ENCODE results near the gene OR8B4. TPM values are rescaled to one million over a fixed set of nuclear protein-coding genes. Genes with fewer than 3 reads are reported as not detected.
"Not testable (repeated sequence)": the region's sequence is repeated elsewhere in the genome, so short reads cannot be mapped to it uniquely, and the experiment has no call there.

OR8B4 gene
- total RNA-seq, 4 donors from 2014 or later: not detected

DNA sequence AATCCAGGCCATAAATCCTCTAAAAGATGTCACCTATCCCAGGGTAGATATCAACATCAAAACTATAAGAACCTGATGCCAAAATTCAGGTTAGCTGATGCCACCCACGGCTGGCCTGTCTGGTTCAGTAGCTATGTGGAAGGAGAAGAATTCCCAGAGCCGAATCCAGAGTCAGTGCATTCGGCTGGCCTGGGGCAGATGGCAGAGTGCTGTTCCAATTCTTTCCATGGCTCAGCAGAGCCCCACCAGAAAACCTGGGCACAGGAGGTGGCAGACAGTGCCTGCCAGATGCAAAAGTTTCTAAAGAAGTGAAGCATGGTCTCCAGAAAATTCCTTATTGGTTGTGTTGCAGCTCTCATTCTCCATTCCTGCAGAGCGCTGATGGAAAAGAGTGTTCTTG is 40.7 kb upstream of the OR8B4 start:
- no peak for DNase-seq
- H3K27me3 ChIP-seq: no peaks in the 10 kb centered on the region
- H3K4me1 ChIP-seq: no peaks in the 10 kb centered on the region
- H3K36me3 ChIP-seq: no peaks in the 10 kb centered on the region
- intact Hi-C loops (cut with DNase I): no loop called here
- WGBS, 2 donors: 89 to 95% methylated on average over 4 of the region's 4 CpGs
- no peak overlapping the region for H3K4me3 ChIP-seq (replicated peaks in 1 of 3)
- H3K27ac ChIP-seq: no peak overlapping the region
- H3K9me3 ChIP-seq: no peaks in the 10 kb centered on the region
- TF ChIP-seq, protein P1, sequence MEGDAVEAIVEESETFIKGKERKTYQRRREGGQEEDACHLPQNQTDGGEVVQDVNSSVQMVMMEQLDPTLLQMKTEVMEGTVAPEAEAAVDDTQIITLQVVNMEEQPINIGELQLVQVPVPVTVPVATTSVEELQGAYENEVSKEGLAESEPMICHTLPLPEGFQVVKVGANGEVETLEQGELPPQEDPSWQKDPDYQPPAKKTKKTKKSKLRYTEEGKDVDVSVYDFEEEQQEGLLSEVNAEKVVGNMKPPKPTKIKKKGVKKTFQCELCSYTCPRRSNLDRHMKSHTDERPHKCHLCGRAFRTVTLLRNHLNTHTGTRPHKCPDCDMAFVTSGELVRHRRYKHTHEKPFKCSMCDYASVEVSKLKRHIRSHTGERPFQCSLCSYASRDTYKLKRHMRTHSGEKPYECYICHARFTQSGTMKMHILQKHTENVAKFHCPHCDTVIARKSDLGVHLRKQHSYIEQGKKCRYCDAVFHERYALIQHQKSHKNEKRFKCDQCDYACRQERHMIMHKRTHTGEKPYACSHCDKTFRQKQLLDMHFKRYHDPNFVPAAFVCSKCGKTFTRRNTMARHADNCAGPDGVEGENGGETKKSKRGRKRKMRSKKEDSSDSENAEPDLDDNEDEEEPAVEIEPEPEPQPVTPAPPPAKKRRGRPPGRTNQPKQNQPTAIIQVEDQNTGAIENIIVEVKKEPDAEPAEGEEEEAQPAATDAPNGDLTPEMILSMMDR (IDR thresholded peaks at IDR 0.05): no peak
- no peak for TF ChIP-seq POLR2A (IDR thresholded peaks at IDR 0.05)

DNA sequence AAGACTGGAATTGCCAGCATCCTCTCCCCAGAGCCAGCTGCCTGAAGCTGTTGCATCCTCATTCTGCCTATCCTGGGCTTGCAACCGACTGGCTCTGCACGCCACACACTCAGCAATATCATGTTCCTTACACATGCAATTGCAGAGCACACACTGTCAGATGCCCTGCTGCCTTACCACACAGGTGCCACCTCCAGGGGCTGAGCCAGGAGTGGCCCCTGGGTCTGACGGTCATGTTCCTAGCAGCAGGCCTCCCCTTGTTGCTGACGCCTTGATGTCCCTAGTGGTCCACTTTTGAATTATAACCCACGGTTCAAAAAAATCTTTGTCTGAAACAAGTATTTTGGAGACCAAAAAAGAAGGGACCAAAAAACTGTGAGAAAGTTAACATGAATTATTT is 39.3 kb upstream of the OR8B4 start:
- WGBS, 2 donors: 84 to 88% methylated on average over 5 of the region's 5 CpGs
- intact Hi-C loops (cut with DNase I): no loop called here
- Histone ChIP-seq H3K27me3 (no peaks in the 10 kb centered on the region), H3K9me3 (no peaks in the 10 kb centered on the region), H3K4me1 (no peaks in the 10 kb centered on the region), H3K36me3 (no peaks in the 10 kb centered on the region), H3K4me3 (replicated peaks in 1 of 3) (no peak overlapping the region), H3K27ac (no peak overlapping the region)
- TF ChIP-seq, protein P1 (IDR thresholded peaks at IDR 0.05): no peak
- no peak for TF ChIP-seq POLR2A (IDR thresholded peaks at IDR 0.05)
- no peak for DNase-seq

DNA sequence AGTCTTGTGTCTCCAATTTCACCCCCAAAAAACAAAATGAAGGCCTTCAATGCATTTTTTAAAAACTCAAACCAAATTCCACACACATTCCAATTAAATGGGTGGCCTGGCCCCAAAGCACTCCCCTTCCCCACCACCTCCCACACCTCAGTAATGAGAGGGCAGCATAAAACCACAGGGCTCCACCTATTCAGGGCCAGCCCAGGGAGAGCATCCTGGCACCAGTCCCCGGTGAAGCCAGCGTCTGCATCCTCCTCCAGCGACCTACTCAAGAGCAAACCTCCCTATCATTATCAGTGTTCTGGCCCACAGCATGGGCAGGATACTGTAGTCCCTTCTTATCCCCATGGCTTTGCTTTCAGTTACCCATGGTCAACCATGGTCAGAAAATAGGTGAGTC is 38.7 kb upstream of the OR8B4 start:
- Histone ChIP-seq H3K4me3 (replicated peaks in 1 of 3) (no peak overlapping the region), H3K27ac (no peak overlapping the region), H3K27me3 (no peaks in the 10 kb centered on the region), H3K9me3 (no peaks in the 10 kb centered on the region), H3K4me1 (no peaks in the 10 kb centered on the region), H3K36me3 (no peaks in the 10 kb centered on the region)
- 68 to 69% methylated on average over 3 of the region's 3 CpGs for WGBS, 2 donors
- TF ChIP-seq, protein P1 (IDR thresholded peaks at IDR 0.05): no peak
- TF ChIP-seq POLR2A (IDR thresholded peaks at IDR 0.05): no peak
- intact Hi-C loops (cut with DNase I): no loop called here
- no peak for DNase-seq

DNA sequence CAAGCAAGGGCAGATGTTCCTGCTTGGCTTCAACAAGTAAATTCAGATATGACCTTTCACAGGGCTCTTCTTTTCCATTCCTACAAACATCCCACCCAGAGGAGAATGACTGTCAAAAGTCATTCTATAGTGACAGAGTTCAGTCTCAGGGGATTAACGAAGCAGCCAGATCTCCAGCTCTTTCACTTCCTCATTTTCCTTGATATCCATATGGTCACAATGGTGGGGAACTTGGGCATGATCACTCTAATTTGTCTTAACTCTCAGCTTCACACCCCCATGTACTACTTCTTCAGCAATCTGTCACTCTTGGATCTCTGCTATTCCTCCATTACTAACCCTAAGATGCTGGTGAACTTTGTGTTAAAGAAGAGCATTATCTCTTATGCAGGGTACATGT is 35.8 kb upstream of the OR8B4 start:
- TF ChIP-seq, protein P1 (IDR thresholded peaks at IDR 0.05): no peak
- TF ChIP-seq POLR2A (IDR thresholded peaks at IDR 0.05): no peak
- H3K4me3 ChIP-seq (replicated peaks in 1 of 3): no peak overlapping the region
- no peak for DNase-seq
- 90 to 97% methylated on average over 1 of the region's 1 CpG for whole genome bisulfite sequencing, 2 donors
- no peak overlapping the region for H3K27ac ChIP-seq
- H3K9me3 ChIP-seq: no peaks in the 10 kb centered on the region
- H3K4me1 ChIP-seq: no peaks in the 10 kb centered on the region
- H3K36me3 ChIP-seq: no peaks in the 10 kb centered on the region
- intact Hi-C loops (cut with DNase I): no loop called here
- no peaks in the 10 kb centered on the region for H3K27me3 ChIP-seq

DNA sequence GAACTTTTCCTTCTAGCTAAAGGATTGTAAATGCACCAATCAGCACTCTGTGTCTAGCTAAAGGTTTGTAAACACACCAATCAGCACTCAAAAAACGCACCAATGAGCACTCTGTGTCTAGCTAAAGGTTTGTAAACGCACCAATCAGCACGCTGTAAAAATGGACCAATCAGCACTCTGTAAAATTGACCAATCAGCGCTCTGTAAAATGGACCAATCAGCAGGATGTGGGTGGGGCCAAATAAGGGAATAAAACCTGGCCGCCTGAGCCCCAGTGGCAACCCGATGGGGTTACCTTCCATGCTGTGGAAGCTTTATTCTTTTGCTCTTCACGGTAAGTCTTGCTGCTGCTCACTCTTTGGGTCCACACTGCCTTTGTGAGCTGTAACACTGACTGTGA is 34.7 kb upstream of the OR8B4 start:
- DNase-seq; H3K27me3 ChIP-seq; H3K9me3 ChIP-seq; H3K36me3 ChIP-seq; intact Hi-C loops (cut with DNase I); H3K4me3 ChIP-seq (replicated peaks in 1 of 3); H3K4me1 ChIP-seq; H3K27ac ChIP-seq: not testable (repeated sequence)
- 94 to 97% methylated on average over 7 of the region's 7 CpGs for WGBS, 2 donors

DNA sequence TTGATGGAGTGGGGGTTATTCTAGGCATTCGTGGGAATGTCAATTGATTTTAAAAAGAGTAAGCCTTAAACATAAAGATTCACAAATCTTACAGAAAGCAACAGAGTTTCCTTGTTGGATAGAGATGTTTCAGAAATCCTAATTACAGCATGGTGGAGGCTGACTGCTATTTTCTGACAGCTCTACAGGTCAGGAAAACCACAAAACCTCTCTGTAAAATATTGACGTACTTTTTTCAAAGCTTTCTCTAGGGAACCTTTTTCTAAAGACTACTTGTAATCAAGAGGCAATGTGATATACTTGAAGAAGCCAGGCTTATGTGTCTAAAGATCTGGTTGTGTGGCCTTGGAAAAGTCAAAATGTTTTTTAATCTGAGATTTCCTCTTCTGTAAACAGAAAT is 29.9 kb upstream of the OR8B4 start:
- Histone ChIP-seq H3K4me1 (no peaks in the 10 kb centered on the region), H3K9me3 (no peaks in the 10 kb centered on the region), H3K36me3 (no peaks in the 10 kb centered on the region), H3K27me3 (no peaks in the 10 kb centered on the region), H3K4me3 (replicated peaks in 1 of 3) (no peak overlapping the region), H3K27ac (no peak overlapping the region)
- DNase-seq: no peak
- WGBS, 2 donors: 33 to 54% methylated on average over 2 of the region's 2 CpGs
- no peak for TF ChIP-seq POLR2A (IDR thresholded peaks at IDR 0.05)
- TF ChIP-seq, protein P1 (IDR thresholded peaks at IDR 0.05): no peak
- intact Hi-C loops (cut with DNase I): no loop called here

Data from thyroid gland (tissue), 4 donors.